ENCODE results near the gene SOWAHC.
"Not testable (repeated sequence)": the region's sequence is repeated elsewhere in the genome, so short reads cannot be mapped to it uniquely, and the experiment has no call there.

Gene SOWAHC

GRCh38 chr2:109613922-109614714 lies at the start of gene SOWAHC, which contains the start of gene SEPTIN10:
TSS of gene SOWAHC (plus strand) at chr2:109614364. CDS start at chr2:109614490, 126 bp downstream.
TSS of gene SEPTIN10 (minus strand) at chr2:109613966. CDS start at chr2:109613827, 139 bp downstream.
- DNase-seq (ENCODE audit: low read depth), result peak; percentile 89

GRCh38 chr2:109575373-109575772 lies 38.8 kb upstream of the SOWAHC start:
- DNase-seq (ENCODE audit: low read depth), result no peak

GRCh38 chr2:109577630-109578029 lies 36.5 kb upstream of the SOWAHC start:
- DNase-seq (ENCODE audit: low read depth), result not testable (repeated sequence)

GRCh38 chr2:109582928-109583895 lies 31.0 kb upstream of the SOWAHC start:
- no peak for DNase-seq (ENCODE audit: low read depth)

GRCh38 chr2:109586687-109587086 lies 27.5 kb upstream of the SOWAHC start:
- no peak for DNase-seq (ENCODE audit: low read depth)

GRCh38 chr2:109591206-109591605 lies 23.0 kb upstream of the SOWAHC start:
- no peak for DNase-seq (ENCODE audit: low read depth)

- DNase-seq (ENCODE audit: low read depth), result no peak
These were observed 21.3 kb upstream of the SOWAHC start for GRCh38 chr2:109592905-109593304.

GRCh38 chr2:109594246-109594885 lies 19.8 kb upstream of the SOWAHC start:
- no peak for DNase-seq (ENCODE audit: low read depth)

- DNase-seq (ENCODE audit: low read depth), result no peak
These were observed 18.5 kb upstream of the SOWAHC start for GRCh38 chr2:109595644-109596043.

- no peak for DNase-seq (ENCODE audit: low read depth)
These were observed 16.9 kb upstream of the SOWAHC start for GRCh38 chr2:109597283-109597682.

GRCh38 chr2:109601783-109602182 lies 12.4 kb upstream of the SOWAHC start:
- no peak for DNase-seq (ENCODE audit: low read depth)

- DNase-seq (ENCODE audit: low read depth), result no peak
These were observed 11.5 kb upstream of the SOWAHC start for GRCh38 chr2:109602617-109603188.

GRCh38 chr2:109604597-109604996 lies 9.6 kb upstream of the SOWAHC start:
- no peak for DNase-seq (ENCODE audit: low read depth)

GRCh38 chr2:109607766-109608165 lies 6.4 kb upstream of the SOWAHC start:
- DNase-seq (ENCODE audit: low read depth), result no peak

- DNase-seq (ENCODE audit: low read depth), result peak; percentile 31
These were observed 4.7 kb upstream of the SOWAHC start for GRCh38 chr2:109609352-109610024.

- DNase-seq (ENCODE audit: low read depth), result peak; percentile 61
These were observed 2.6 kb upstream of the SOWAHC start for GRCh38 chr2:109611467-109612095.

GRCh38 chr2:109613081-109613921 lies 863 bp upstream of the SOWAHC start:
- DNase-seq (ENCODE audit: low read depth), result no peak

- no peak for DNase-seq (ENCODE audit: low read depth)
These were observed 812 bp downstream of the SOWAHC start for GRCh38 chr2:109614715-109615636.
